ENCODE data around the gene KMT2C. TPM values are rescaled to one million over a fixed set of nuclear protein-coding genes. Genes with fewer than 3 reads are reported as not detected.
A peak's percentile ranks its signal among the peaks of the same experiment; 100 is the strongest.

The KMT2C gene
- total and polyA plus RNA-seq, 2 of the 13 experiments (the other 11 are each of a cell fraction or from before 2014, with no cell fraction given), result 7.1 to 14.4 TPM

GRCh38 chr7:152478140-152478539, 42.3 kb upstream of the KMT2C start:
- POLR2A ChIA-PET, result no interaction called here
- TF ChIP-seq EHMT2 (IDR thresholded peaks at IDR 0.05; ENCODE audit: borderline replicate concordance, low read depth, low read length) (no peak), KAT8 (CRISPR knock-in tag; IDR thresholded peaks at IDR 0.05) (no peak), SRSF1 (optimal IDR thresholded peaks at IDR 0.05; ENCODE audit: low read depth, low read length) (no peak), FOXA3 (CRISPR knock-in tag; IDR thresholded peaks at IDR 0.05) (no peak), PAWR (CRISPR knock-in tag; IDR thresholded peaks at IDR 0.05; ENCODE audit: borderline replicate concordance) (no peak), ZNF646 (CRISPR knock-in tag; IDR thresholded peaks at IDR 0.05) (no peak), TGIF2 (CRISPR knock-in tag; IDR thresholded peaks at IDR 0.05) (no peak), MAFK (conservative IDR thresholded peaks at IDR 0.05 in 1 of 2, IDR thresholded peaks at IDR 0.05 in 1 of 2; ENCODE audit: low read length in 2 of 2) (0 out of 4 replicates have a peak, but pooled peaks of 1 of the 2 experiments have one; percentile 8), ZNF276 (CRISPR knock-in tag; IDR thresholded peaks at IDR 0.05; ENCODE audit: low read depth) (no peak)
- in situ Hi-C loops (cut with HindIII; ENCODE audit: extremely low pct_ligation_motif_present, low pct_unique_long_range_greater_than_20kb), result no loop called here

More at GRCh38 chr7:152478140-152478539, 42.3 kb upstream of the KMT2C start:
- peaks cover 9% of the 10 kb centered on the region for H3K4me1 ChIP-seq (ENCODE audit: insufficient read depth, low read length)
- H3K27ac ChIP-seq (ENCODE audit: extremely low read length, insufficient read depth, low read length), result no peak overlapping the region
- no peaks in the 10 kb centered on the region for H3K9me3 ChIP-seq (ENCODE audit: low read length)
- FAIRE-seq (no peak), ATAC-seq (no peak), DNase-seq (ENCODE audit: low spot score) (no peak)
- H2AFZ ChIP-seq (ENCODE audit: low read length), result no peak overlapping the region
- H3K79me2 ChIP-seq (ENCODE audit: insufficient read depth, low read length), result no peaks in the 10 kb centered on the region
- no peak overlapping the region for H3K4me3 ChIP-seq (replicated peaks in 1 of 3; ENCODE audit: insufficient read depth in 1 of 3, low read depth in 2 of 3, low read length in 3 of 3)
- CTCF ChIA-PET (ENCODE audit: low intra/inter-chr PET ratio, low total read pairs), result no interaction called here
- BruUV-seq (replicated peaks), result no TSS peak
- no peak overlapping the region for H3K4me2 ChIP-seq (ENCODE audit: low read depth, low read length)
- WGBS (ENCODE audit: low lambda C conversion rate), result 51% methylated on average over 2 of the region's 2 CpGs
- intact Hi-C loops (cut with micrococcal nuclease; ENCODE audit: unreplicated experiment), result no loop called here
- H3K27me3 ChIP-seq (ENCODE audit: control insufficient read depth in 1 of 2, insufficient read depth in 2 of 2, low read length in 2 of 2), result no peaks in the 10 kb centered on the region
- no peak overlapping the region for H3K9ac ChIP-seq (ENCODE audit: insufficient read depth, low read depth, low read length)
- no peaks in the 10 kb centered on the region for H4K20me1 ChIP-seq (ENCODE audit: insufficient read depth, low read length)
- no peaks in the 10 kb centered on the region for H3K36me3 ChIP-seq (replicated peaks in 1 of 2; ENCODE audit: control insufficient read depth in 1 of 2, insufficient read depth in 2 of 2, low read length in 2 of 2)
